Thymus (tissue), 11 donors: ENCODE measurements around the gene LYRM1. TPM values are rescaled to one million over a fixed set of nuclear protein-coding genes. Genes with fewer than 3 reads are reported as not detected.

Source experiments
- DNase-seq, 9 donors: peaks; one replicate each; pipeline ENCODE4 v3.0.0-alpha.2; 2013; ENCODE audit warnings: low spot score in 9 of 9, low read depth in 6 of 9, missing footprints in 1 of 9
- H3K27ac ChIP-seq, 2 donors: one replicate each; pipeline ENCODE4 v1.5.1; 2013; ENCODE audit warnings: control low read depth in 1 of 2, low read depth in 1 of 2, low read length in 1 of 2, mild to moderate bottlenecking in 1 of 2, moderate library complexity in 1 of 2
- H3K27me3 ChIP-seq, 2 donors: one replicate each; pipeline ENCODE4 v1.5.1; 2013; ENCODE audit warnings: low read length in 1 of 2; ENCODE audit not compliant: control insufficient read depth in 2 of 2, insufficient read depth in 1 of 2
- H3K36me3 ChIP-seq, 2 donors: one replicate each; pipeline ENCODE4 v1.5.1; 2013; ENCODE audit warnings: low read length in 1 of 2, mild to moderate bottlenecking in 1 of 2, moderate library complexity in 1 of 2; ENCODE audit not compliant: control insufficient read depth in 2 of 2, insufficient read depth in 2 of 2
- H3K4me1 ChIP-seq, 2 donors: one replicate each; pipeline ENCODE4 v1.5.1; 2013; ENCODE audit warnings: low read length in 2 of 2; ENCODE audit not compliant: control insufficient read depth in 2 of 2, insufficient read depth in 2 of 2
- H3K4me3 ChIP-seq, 2 donors: one replicate each; pipeline ENCODE4 v1.5.1; 2013; ENCODE audit warnings: low read length in 2 of 2, control low read depth in 1 of 2, mild to moderate bottlenecking in 1 of 2
- H3K9me3 ChIP-seq, 2 donors: one replicate each; pipeline ENCODE4 v1.5.1; 2013; ENCODE audit warnings: low read length in 1 of 2, mild to moderate bottlenecking in 1 of 2; ENCODE audit not compliant: control insufficient read depth in 2 of 2, insufficient read depth in 1 of 2
- WGBS: extraction: QIAGEN DNeasy Blood & Tissue Kit; methylation state at CpG from one replicate; pipeline ENCODE4 v1.1.7; 2013; 5-methylcytosine and 5-hydroxymethylcytosine counted together
- polyA plus RNA-seq: library from polyadenylated mRNA; stranded (reverse); fragments of 200-250 nt; gene quantifications from one replicate; pipeline ENCODE4 v1.2.3, GENCODE V29; 2013
- total RNA-seq: library from RNA; stranded (reverse); fragments of 120-200 nt; gene quantifications from one replicate; pipeline ENCODE4 v1.2.4, GENCODE V29; 2013
- donor health status: healthy.

The LYRM1 gene
- total and polyA plus RNA-seq, 2 donors = 32.3 to 53.3 TPM

GRCh38 chr16:20931066-20931600 lies 30.6 kb downstream of the LYRM1 start:
- Histone ChIP-seq H3K9me3 (no peaks in the 10 kb centered on the region), H3K27me3 (no peaks in the 10 kb centered on the region), H3K36me3 (no peaks in the 10 kb centered on the region), H3K4me1 (no peaks in the 10 kb centered on the region), H3K4me3 (no peak overlapping the region), H3K27ac (no peak overlapping the region)
- no peak for DNase-seq
- 97% methylated on average over 5 of the region's 5 CpGs for WGBS

- H3K36me3 ChIP-seq = no peaks in the 10 kb centered on the region
- H3K4me3 ChIP-seq = no peak overlapping the region
- no peak for DNase-seq
- H3K9me3 ChIP-seq = no peaks in the 10 kb centered on the region
- no peak overlapping the region for H3K27ac ChIP-seq
- H3K4me1 ChIP-seq = no peaks in the 10 kb centered on the region
- H3K27me3 ChIP-seq = no peaks in the 10 kb centered on the region
Observed at GRCh38 chr16:20933589-20933988, 33.0 kb downstream of the LYRM1 start.

GRCh38 chr16:20937736-20938135 lies 37.2 kb downstream of the LYRM1 start:
- no peaks in the 10 kb centered on the region for H3K27me3 ChIP-seq
- WGBS = 95% methylated on average over 6 of the region's 6 CpGs
- no peaks in the 10 kb centered on the region for H3K36me3 ChIP-seq
- H3K9me3 ChIP-seq = no peaks in the 10 kb centered on the region
- no peak overlapping the region for H3K27ac ChIP-seq
- no peak for DNase-seq
- H3K4me3 ChIP-seq = no peak overlapping the region
- no peaks in the 10 kb centered on the region for H3K4me1 ChIP-seq

- DNase-seq = no peak
- Histone ChIP-seq H3K9me3 (no peaks in the 10 kb centered on the region), H3K4me1 (no peaks in the 10 kb centered on the region), H3K36me3 (no peaks in the 10 kb centered on the region), H3K4me3 (no peak overlapping the region), H3K27me3 (no peaks in the 10 kb centered on the region), H3K27ac (no peak overlapping the region)
- 34% methylated on average over 2 of the region's 2 CpGs for WGBS
Observed at GRCh38 chr16:20938426-20938825, 37.9 kb downstream of the LYRM1 start.

GRCh38 chr16:20939611-20940010 lies 39.0 kb downstream of the LYRM1 start:
- Histone ChIP-seq H3K36me3 (no peaks in the 10 kb centered on the region), H3K27me3 (no peaks in the 10 kb centered on the region), H3K9me3 (no peaks in the 10 kb centered on the region), H3K4me1 (peaks cover 0 to 2% of the 10 kb centered on the region in 2 donors), H3K27ac (no peak overlapping the region), H3K4me3 (no peak overlapping the region)
- no peak for DNase-seq

- no peaks in the 10 kb centered on the region for H3K36me3 ChIP-seq
- no peaks in the 10 kb centered on the region for H3K9me3 ChIP-seq
- no peak overlapping the region for H3K27ac ChIP-seq
- H3K4me3 ChIP-seq = no peak overlapping the region
- H3K4me1 ChIP-seq = peaks cover 0 to 2% of the 10 kb centered on the region in 2 donors
- no peak for DNase-seq
- 47% methylated on average over 6 of the region's 6 CpGs for WGBS
- no peaks in the 10 kb centered on the region for H3K27me3 ChIP-seq
Observed at GRCh38 chr16:20940871-20941635, 40.5 kb downstream of the LYRM1 start.

- Histone ChIP-seq H3K27me3 (no peaks in the 10 kb centered on the region), H3K36me3 (no peaks in the 10 kb centered on the region), H3K4me1 (peaks cover 0 to 2% of the 10 kb centered on the region in 2 donors), H3K4me3 (no peak overlapping the region), H3K27ac (no peak overlapping the region), H3K9me3 (no peaks in the 10 kb centered on the region)
- WGBS = over 99% methylated on average over 6 of the region's 6 CpGs
- no peak for DNase-seq
Observed at GRCh38 chr16:20941636-20941926, 41.0 kb downstream of the LYRM1 start.

- no peak for DNase-seq
- peaks cover 0 to 2% of the 10 kb centered on the region in 2 donors for H3K4me1 ChIP-seq
- H3K36me3 ChIP-seq = no peaks in the 10 kb centered on the region
- no peak overlapping the region for H3K4me3 ChIP-seq
- H3K27ac ChIP-seq = no peak overlapping the region
- 93% methylated on average over 4 of the region's 4 CpGs for WGBS
- H3K9me3 ChIP-seq = no peaks in the 10 kb centered on the region
- no peaks in the 10 kb centered on the region for H3K27me3 ChIP-seq
Observed at GRCh38 chr16:20942256-20942655, 41.7 kb downstream of the LYRM1 start.

GRCh38 chr16:20944861-20945574 lies 44.4 kb downstream of the LYRM1 start:
- H3K9me3 ChIP-seq = no peaks in the 10 kb centered on the region
- H3K4me1 ChIP-seq = peaks cover 0 to 2% of the 10 kb centered on the region in 2 donors
- peak in 2 of 9 donors; percentile 8 to 28 for DNase-seq

More at GRCh38 chr16:20944861-20945574, 44.4 kb downstream of the LYRM1 start:
- 90% methylated on average over 5 of the region's 5 CpGs for WGBS
- no peaks in the 10 kb centered on the region for H3K27me3 ChIP-seq
- no peaks in the 10 kb centered on the region for H3K36me3 ChIP-seq
- no peak overlapping the region for H3K4me3 ChIP-seq
- H3K27ac ChIP-seq = no peak overlapping the region
